GM21360 (cell line): ENCODE results near the gene FAM120B.

Source experiments
- ATAC-seq: cut with Tn5 transposase; IDR thresholded peaks from one replicate; pipeline ENCODE4 v1.9.1; 2021; ENCODE audit warnings: mild to moderate bottlenecking, moderate library complexity; ENCODE audit not compliant: unreplicated experiment

FAM120B gene

GRCh38 chr6:170272341-170273065, 34.1 kb upstream of the FAM120B start:
- no peak for ATAC-seq

DNA sequence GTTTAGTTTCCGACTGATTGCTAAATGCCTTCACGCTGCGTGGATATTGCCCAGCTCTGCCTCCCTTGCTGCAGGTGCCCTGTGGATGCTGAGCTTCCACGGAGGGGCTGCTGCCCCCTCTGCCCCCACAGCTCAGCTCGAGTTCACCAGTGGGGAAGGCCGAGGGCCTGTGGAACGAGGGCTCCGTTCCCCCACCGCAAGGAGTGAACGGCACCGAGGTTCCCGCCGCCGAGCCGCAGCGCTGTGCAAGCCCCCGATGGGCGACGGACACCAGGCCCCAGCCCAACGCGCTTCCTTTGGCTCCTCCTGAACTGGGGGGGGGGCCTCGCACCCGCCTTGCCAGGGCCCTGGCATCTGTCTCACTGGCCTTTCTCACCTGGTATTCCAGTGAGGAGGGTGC, 33.4 kb upstream of the FAM120B start:
- ATAC-seq, result no peak

GRCh38 chr6:170273681-170274080, 32.9 kb upstream of the FAM120B start:
- ATAC-seq, result no peak

- no peak for ATAC-seq
Measured at GRCh38 chr6:170274713-170275560, 31.6 kb upstream of the FAM120B start.

- ATAC-seq, result no peak
Measured at GRCh38 chr6:170276369-170277057, 30.0 kb upstream of the FAM120B start.

DNA sequence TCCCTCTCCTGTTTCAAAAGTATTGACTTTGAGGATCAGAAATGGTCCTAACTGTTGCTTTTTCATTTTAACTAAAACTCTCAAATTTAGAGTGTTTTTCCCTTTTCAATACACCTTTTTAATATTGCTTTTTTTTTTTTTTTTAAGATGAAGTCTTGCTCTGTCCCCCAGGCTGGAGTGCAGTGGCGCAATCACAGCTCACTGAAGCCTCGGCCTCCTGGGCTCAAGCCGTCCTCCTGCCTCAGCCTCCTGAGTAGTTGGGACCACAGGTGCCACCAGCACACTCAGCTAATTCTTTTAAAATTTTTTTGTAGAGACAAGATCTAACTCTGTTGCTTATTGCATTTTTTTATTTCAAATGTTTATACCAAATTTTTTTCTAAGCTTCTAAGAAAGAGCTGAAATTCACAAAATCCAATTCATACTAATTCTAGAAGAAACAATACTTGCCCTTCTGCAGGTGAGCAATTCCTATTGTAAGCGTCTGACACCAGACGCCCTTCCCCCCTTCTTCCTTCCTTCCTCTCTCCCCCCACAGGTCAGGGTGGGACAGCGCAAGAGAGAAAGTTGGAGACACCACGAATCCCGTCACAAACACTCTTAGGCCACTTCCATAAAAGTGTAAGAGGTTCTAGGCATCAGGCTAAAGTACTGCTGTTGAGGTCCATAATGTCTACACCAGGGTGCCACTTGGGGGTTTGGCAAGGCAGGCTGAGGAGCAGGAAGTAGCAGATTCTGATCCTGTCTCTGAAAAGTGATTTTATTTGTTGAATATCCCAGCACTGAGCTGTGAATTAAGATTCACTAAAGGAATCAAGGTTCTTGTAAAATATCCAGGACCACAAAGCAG, 28.4 kb upstream of the FAM120B start:
- ATAC-seq, result no peak

- no peak for ATAC-seq
Measured at GRCh38 chr6:170278743-170279094, 27.8 kb upstream of the FAM120B start.

DNA sequence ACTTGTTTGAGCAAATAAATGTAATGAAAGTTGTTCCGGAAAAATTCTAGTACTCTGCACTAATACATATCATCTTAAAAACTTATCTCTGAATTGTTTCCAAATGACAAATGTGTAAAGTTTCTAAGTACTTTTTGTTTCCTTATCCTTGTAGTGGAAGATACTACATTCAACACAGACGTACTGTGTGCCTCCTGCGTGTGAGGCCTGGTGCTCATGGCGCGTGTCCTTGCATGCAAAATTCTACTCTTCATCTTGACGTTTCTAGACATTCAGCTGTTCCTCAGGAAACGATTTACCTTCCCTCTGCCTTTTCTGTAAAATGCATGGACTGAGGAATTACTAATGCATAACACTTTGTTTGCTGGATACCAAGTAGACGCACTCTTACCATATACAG, 27.1 kb upstream of the FAM120B start:
- ATAC-seq, result no peak

- peak; percentile 82 for ATAC-seq
Measured at GRCh38 chr6:170279977-170280688, 26.4 kb upstream of the FAM120B start.

GRCh38 chr6:170280689-170281045, 25.9 kb upstream of the FAM120B start:
- ATAC-seq, result peak; percentile 28

GRCh38 chr6:170281331-170282292, 24.9 kb upstream of the FAM120B start:
- ATAC-seq, result no peak

DNA sequence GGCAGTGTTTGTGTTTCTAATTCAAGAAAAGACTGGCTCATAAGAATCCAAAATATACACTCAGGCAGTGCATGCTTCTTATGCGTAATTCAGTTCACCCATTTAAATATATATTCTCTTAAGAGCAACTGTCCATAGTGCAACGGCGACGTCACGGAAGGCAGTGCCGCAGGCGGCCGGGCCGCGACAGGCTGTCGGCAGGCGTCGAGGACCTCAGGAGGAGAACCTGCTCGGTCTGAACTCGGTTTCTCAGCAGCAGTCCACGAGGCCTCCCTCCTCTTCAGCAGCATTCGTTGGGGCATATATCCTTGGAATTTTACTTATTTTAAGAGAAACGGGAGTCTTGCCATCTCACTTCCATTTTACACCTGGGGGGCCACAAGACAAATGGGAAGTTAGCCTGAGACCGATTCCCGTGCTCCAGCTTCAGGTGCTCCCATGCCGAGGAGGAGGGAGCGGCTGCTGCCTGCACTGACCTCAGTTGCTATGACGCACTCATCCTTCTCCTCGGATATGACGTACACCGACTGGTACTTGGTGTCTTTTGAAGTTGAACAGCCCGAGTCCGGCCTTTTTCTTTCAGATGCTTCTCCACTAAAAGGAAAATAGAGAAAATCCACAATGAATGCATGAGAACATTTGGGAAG, 23.9 kb upstream of the FAM120B start:
- no peak for ATAC-seq

DNA sequence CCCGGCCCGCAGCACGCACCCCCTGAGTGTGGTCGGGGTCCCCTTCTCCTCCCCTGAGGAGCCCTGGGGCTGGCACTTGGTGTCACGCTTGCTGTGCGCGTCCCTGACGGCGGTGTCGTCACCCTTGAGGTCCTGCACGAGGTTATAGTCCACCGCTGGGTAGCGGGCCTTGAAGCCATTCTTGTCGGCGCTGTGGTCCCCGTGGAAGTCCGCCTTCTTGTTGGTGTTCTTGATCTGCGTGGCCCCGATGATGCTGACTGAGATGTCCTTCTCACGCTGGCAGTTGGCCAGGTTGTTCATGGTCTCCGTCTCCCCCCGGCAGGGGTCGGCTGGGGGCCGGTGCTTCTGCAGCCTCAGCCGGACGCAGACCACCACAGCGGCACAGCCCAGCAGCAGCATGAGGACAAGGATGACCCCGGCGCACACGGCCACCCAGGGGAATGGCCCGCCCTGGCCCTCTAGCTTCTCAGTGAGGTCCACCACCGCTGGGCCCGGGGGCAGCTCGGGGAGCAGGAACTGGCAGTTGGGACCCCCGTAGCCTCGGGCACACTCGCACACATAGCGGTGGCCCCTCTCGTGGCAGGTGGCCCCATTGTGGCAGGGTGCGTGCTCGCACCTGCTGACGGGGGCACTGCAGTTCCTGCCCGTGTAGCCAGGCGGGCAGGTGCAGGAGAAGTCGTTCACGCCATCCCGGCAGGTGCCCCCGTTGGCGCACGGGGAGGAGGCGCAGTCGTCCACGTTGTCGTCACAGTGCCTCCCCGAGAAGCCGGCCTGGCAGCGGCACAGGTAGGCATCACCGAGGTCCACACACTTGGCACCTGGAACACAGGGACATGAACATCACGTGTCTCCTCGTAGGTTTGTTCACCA, 23.1 kb upstream of the FAM120B start:
- ATAC-seq, result no peak

DNA sequence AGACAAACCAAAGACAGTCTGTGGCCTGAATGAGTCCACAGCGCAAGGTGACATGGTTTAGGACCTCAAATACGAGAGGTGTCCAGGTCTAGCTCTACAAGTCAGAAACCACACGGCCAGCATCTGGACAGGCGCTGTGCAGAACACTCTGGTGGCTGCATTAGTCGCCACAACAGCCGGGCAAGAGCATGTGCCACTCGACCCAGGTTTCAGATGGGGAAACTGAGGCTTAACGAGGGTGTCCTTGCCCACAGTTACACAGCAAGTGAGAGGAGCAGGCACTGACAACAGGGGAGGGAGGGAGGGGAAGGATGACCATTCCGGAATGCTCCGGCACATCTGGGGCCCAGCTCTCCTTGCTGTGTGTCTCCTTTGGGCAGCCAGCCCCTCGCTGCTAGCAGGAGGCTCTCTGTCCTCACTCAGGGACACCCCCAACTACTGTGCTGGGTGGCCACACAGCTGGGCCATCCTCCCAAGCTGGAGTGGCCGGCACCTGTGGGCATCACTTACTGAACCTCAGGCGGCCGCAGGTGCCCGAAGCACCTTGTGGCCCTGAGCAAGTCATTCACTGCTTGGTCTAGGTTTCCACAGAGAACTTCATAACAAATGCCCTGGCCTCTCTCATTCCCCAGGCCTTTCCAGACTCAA, 22.3 kb upstream of the FAM120B start:
- no peak for ATAC-seq

DNA sequence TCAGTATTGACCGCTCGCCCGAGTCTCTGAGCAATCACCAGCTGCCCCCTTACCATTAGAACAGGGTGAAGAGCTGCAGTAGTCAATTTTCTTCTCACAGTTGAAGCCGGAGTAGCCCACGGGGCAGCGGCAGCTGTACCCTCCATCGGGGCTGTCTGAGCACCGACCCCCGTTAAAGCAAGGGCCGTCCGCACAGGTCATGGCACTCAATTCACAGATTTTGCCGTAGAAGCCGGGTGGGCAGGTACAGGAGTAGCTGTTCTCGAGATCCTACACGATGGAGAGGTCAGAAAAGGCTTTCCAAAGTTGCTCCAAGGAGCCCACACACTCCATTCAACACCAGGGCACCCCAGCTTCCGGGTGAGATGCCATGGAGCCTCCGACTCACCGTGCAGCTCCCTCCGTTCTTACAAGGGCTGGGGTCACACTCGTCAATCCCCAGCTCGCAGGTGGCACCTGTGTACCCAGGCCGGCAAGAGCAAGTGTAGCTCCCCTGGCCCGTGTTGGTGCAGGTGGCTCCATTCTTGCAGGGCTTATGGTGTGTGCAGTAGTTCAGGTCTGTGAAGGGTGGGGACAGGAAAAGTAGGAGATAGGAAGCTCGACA, 21.6 kb upstream of the FAM120B start:
- ATAC-seq, result no peak

GRCh38 chr6:170285482-170285881, 21.1 kb upstream of the FAM120B start:
- no peak for ATAC-seq
